Adrenal gland (tissue), 12 donors: Measurements from ENCODE around the gene CTDSPL. TPM values are rescaled to one million over a fixed set of nuclear protein-coding genes. Genes with fewer than 3 reads are reported as not detected.
A peak's percentile ranks its signal among the peaks of the same experiment; 100 is the strongest.

Experiments
- DNase-seq, 7 donors: peaks; one replicate each; pipeline ENCODE4 v3.0.0-alpha.2; 2019 to 2020
- H3K27ac ChIP-seq, 5 donors: fragments of 200-600 bp; sonication (generic) in 4 of 5; 1 replicate in 3 of 5; 2 replicates in 2 of 5; pipeline versions ENCODE4 v1.5.1 to v1.8.0; 2016 to 2020; ENCODE audit warnings: mild to moderate bottlenecking in 1 of 5
- H3K27me3 ChIP-seq: fragments of 200-600 bp; 2 replicates; pipeline ENCODE4 v1.8.0; 2021
- H3K36me3 ChIP-seq, 2 donors: fragments of 200-600 bp; replicated peaks in 1 of 2; 1 replicate in 1 of 2; 2 replicates in 1 of 2; pipeline versions ENCODE4 v1.5.1 to v1.8.0; 2018 to 2022
- H3K4me1 ChIP-seq, 2 donors: fragments of 200-600 bp; replicated peaks in 1 of 2; 1 replicate in 1 of 2; 2 replicates in 1 of 2; pipeline versions ENCODE4 v1.5.1 to v1.8.0; 2018 to 2021
- H3K4me3 ChIP-seq, 4 donors: fragments of 200-600 bp; sonication (generic) in 3 of 4; one replicate each; pipeline ENCODE4 v1.5.1; 2016 to 2018
- H3K9me3 ChIP-seq, 3 donors: fragments of 200-600 bp; sonication (generic) in 1 of 3; replicated peaks in 1 of 3; 1 replicate in 2 of 3; 2 replicates in 1 of 3; pipeline versions ENCODE4 v1.5.1 to v1.8.0; 2016 to 2021
- POLR2A ChIP-seq, 2 donors: fragments of 450-650 bp; IDR thresholded peaks; one replicate each; pipeline ENCODE4 v1.6.1; 2017; ENCODE audit warnings: antibody characterized with exemption in 2 of 2, mild to moderate bottlenecking in 2 of 2, moderate library complexity in 1 of 2
- WGBS, 4 donors: extraction: QIAGEN DNeasy Blood & Tissue Kit in 2 of 4; methylation state at CpG; one replicate each; pipeline versions ENCODE4 v1.1.5 to v1.1.7; 2013 to 2017; 5-methylcytosine and 5-hydroxymethylcytosine counted together
- intact Hi-C, 2 donors: fragments of 100-400 bp; cut with DNase I; formaldehyde crosslinking; loops; one replicate each; pipeline versions ENCODE4 v1.14.1 to v1.15.0; 2022 to 2023
- polyA plus RNA-seq, 3 donors: library from polyadenylated mRNA; stranded (reverse); fragments of 200-250 nt in 2 of 3; fragments of 350-450 nt in 1 of 3; fragmentation: Illumina TruSeq in 1 of 3; extraction: RNeasy Lipid Tissue Mini Kit (QIAGEN cat#74804) in 1 of 3; gene quantifications; one replicate each; pipeline ENCODE4 v1.2.3, GENCODE V29; 2013 to 2014
- total RNA-seq, 9 donors: library from RNA; depleted of rRNA in 4 of 9; stranded (reverse); fragments of >200 nt in 4 of 9; fragments of 120-200 nt in 1 of 9; fragmentation: NEBNext Ultra II Directional in 1 of 9; extraction: Animal tissue kit (Norgen Biotek cat#: 25700) in 1 of 9; gene quantifications; one replicate each; pipeline versions ENCODE4 v1.1.0 to v1.2.4, GENCODE V29; 2013 to 2023
- TF ChIP-seq, protein P1 (sequence below), 6 experiments: fragments of 450-650 bp in 4 of 6; fragments of 200-600 bp in 2 of 6; sonication (generic) in 1 of 6; IDR thresholded peaks; 1 replicate in 5 of 6; 2 replicates in 1 of 6; pipeline versions ENCODE4 v1.5.1 to v1.8.0; 2016 to 2021; ENCODE audit warnings: antibody characterized with exemption in 6 of 6, mild to moderate bottlenecking in 2 of 6, moderate library complexity in 1 of 6
- donor health status: healthy with polysubstance abuse.
- donor health status: Bipolar disorder and iron deficiency.
- donor health status: DM: yes; HTN: yes; CAD: no.
- donor health status: DM: no; HTN: no; CAD: no.
- donor health status: DM: no; HTN: no; CAD: no.
- donor health status: DM: yes; HTN: yes; CAD: no.

The CTDSPL gene
- total and polyA plus RNA-seq, 12 donors, result 6.4 to 27.7 (median 16.0) TPM

DNA sequence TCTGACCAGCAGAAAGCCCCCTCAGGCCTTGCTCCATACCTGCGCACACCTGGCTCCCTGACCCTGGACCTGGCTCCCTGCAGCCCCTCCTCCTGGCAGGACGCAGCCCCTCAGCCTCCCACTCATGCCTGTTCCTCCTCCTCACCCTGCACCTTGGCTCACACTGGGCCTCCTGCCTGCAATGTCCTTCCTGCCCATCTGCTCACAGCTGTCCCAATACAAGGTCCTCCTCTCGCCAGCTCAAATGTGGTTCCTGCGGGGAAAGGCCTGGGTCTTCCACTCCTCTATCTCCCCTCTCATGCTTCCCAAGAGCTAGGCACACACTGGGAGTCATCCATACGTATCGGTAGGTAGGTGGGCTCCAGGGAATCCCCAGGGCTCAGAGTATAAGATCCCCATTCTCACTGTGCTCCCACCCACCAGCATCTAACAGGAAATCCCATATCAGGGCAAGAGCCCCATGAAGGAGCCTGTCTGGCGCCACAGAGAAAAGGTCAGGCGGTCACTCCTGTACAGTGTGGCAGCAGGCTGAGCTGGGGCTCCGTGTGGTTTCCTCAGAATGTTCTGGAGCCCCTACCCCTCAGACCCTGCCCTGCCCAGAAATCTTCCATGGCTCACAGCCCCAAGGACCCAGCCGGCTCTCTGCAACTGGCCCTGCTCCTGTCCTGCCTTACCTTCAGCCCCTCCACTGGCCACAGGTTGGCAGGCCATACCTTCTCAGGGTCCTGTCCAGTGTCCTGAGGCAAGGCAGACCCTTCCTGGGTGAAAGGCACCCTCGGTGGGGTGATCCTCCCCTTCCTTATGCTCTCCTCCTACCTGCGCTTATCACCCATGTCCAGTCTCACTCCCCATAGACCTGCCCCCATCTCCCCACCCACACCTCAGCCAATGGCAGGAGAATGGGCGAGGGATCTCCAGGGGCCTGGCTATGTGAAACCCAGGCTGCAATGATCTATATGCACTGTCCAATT is 156.9 kb downstream of the CTDSPL start:
- peak in 1 of 7 donors; percentile 17 for DNase-seq
- Histone ChIP-seq H3K27me3 (no peaks in the 10 kb centered on the region), H3K4me3 (no peak overlapping the region), H3K9me3 (no peaks in the 10 kb centered on the region), H3K4me1 (peaks cover 0 to 10% of the 10 kb centered on the region in 2 donors), H3K27ac (no peak overlapping the region), H3K36me3 (peaks cover 0 to 39% of the 10 kb centered on the region in 2 donors)
- TF ChIP-seq, protein P1, sequence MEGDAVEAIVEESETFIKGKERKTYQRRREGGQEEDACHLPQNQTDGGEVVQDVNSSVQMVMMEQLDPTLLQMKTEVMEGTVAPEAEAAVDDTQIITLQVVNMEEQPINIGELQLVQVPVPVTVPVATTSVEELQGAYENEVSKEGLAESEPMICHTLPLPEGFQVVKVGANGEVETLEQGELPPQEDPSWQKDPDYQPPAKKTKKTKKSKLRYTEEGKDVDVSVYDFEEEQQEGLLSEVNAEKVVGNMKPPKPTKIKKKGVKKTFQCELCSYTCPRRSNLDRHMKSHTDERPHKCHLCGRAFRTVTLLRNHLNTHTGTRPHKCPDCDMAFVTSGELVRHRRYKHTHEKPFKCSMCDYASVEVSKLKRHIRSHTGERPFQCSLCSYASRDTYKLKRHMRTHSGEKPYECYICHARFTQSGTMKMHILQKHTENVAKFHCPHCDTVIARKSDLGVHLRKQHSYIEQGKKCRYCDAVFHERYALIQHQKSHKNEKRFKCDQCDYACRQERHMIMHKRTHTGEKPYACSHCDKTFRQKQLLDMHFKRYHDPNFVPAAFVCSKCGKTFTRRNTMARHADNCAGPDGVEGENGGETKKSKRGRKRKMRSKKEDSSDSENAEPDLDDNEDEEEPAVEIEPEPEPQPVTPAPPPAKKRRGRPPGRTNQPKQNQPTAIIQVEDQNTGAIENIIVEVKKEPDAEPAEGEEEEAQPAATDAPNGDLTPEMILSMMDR (IDR thresholded peaks at IDR 0.05), result no peak
- TF ChIP-seq POLR2A (IDR thresholded peaks at IDR 0.05), result no peak
- WGBS, 4 donors, result 91 to 94% (median 93%) methylated on average over 8 to 13 of the region's 13 CpGs
- intact Hi-C loops, result no loop called here

DNA sequence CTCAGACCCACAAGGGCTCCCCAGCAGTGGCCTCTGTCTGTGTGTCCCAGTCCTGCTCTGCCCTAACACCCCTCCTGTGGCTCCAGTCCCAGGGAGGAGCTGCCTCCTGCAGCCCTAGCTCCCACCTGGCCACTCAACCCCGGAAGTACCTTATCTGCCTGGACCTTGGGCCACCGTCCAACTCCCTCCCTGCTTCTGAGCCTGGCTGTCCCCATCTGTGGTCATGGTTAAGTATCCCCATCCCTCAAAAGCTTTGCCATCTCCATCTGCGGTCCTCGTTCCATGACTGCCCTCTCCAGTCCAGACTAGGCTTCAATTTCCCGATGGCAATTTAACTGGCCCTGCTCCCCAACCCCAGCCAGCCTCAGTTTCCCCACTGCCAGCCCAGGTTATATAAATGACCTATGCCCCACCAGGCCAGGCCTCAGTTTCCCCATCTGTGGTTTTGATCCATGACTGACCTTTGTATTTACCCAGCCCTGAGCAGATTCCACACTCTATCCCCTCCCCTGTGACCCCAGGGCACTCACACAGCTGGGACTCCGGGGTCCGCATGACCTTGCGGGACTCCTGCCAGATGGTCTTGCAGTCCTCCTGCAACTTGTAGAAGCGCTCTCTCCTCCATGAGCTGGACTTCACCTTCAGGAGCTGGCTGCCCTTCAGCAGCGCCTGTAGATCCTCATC is 158.1 kb downstream of the CTDSPL start:
- TF ChIP-seq, protein P1 (IDR thresholded peaks at IDR 0.05), result no peak
- no peak for TF ChIP-seq POLR2A (IDR thresholded peaks at IDR 0.05)
- WGBS, 4 donors, result 76 to 83% (median 80%) methylated on average over 10 of the region's 10 CpGs
- Histone ChIP-seq H3K4me3 (no peak overlapping the region), H3K4me1 (peaks cover 0 to 16% of the 10 kb centered on the region in 2 donors), H3K36me3 (peaks cover 0 to 39% of the 10 kb centered on the region in 2 donors), H3K27me3 (no peaks in the 10 kb centered on the region), H3K9me3 (no peaks in the 10 kb centered on the region), H3K27ac (no peak overlapping the region)
- intact Hi-C loops, result no loop called here
- DNase-seq, result peak in 1 of 7 donors; percentile 19

DNA sequence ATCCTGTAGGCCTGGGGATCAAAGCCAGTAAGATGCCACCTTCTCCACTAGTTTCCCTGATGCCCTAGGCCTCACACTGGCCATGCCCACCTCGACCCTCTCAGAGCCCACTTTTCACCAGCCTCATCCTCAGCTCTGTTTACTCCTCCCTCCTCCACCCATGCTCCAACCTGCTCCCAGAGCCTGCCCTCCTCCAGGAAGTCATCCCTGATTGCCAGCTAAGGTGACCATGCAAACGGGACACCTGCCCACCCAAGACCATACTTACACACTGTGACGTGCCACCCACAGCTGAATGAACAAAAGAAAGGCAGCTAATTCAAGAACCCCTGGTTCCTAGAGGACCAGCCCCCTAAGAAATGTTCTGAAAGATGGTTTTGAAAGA is 158.7 kb downstream of the CTDSPL start:
- Histone ChIP-seq H3K4me3 (no peak overlapping the region), H3K27ac (no peak overlapping the region), H3K27me3 (no peaks in the 10 kb centered on the region), H3K36me3 (peaks cover 0 to 36% of the 10 kb centered on the region in 2 donors), H3K9me3 (no peaks in the 10 kb centered on the region), H3K4me1 (peaks cover 1 to 19% of the 10 kb centered on the region in 2 donors)
- DNase-seq, result no peak
- WGBS, 4 donors, result 90 to 93% (median 91%) methylated on average over 3 of the region's 3 CpGs
- intact Hi-C loops, result no loop called here
- TF ChIP-seq POLR2A (IDR thresholded peaks at IDR 0.05), result no peak
- TF ChIP-seq, protein P1 (IDR thresholded peaks at IDR 0.05), result no peak

DNA sequence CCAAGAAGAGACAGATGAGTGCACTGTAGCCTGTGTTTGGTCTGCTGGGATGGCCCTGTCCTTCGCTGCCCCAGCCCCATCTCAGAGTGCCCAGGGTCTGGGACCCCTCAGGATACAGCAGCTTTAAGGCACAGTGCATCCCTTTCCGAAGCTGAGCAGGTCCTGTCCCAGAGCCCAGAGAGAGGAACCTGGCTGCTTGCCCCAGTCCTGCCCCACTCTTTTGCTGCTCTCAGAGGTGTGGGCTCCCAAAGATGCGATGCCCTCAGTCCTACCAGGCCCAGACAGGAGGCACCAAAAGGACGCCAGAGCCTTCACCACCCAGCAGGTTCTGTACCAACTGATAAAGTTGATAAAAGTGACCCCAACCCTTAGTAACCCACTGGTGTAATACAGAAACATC is 159.5 kb downstream of the CTDSPL start:
- Histone ChIP-seq H3K9me3 (no peaks in the 10 kb centered on the region), H3K36me3 (peaks cover 0 to 27% of the 10 kb centered on the region in 2 donors), H3K27me3 (no peaks in the 10 kb centered on the region), H3K4me1 (peaks cover 5 to 27% of the 10 kb centered on the region in 2 donors), H3K4me3 (no peak overlapping the region), H3K27ac (no peak overlapping the region)
- WGBS, 4 donors, result 95 to 100% (median 96%) methylated on average over 1 to 4 of the region's 4 CpGs
- TF ChIP-seq POLR2A (IDR thresholded peaks at IDR 0.05), result no peak
- TF ChIP-seq, protein P1 (IDR thresholded peaks at IDR 0.05), result no peak
- intact Hi-C loops, result no loop called here
- DNase-seq, result no peak
